GM19468 (cell line): ENCODE measurements around the gene PNPLA2.
A peak's percentile ranks its signal among the peaks of the same experiment; 100 is the strongest.

Experiments
- ATAC-seq: cut with Tn5 transposase; IDR thresholded peaks from one replicate; pipeline ENCODE4 v1.9.1; 2021; ENCODE audit warnings: mild to moderate bottlenecking, moderate library complexity, moderate number of reproducible peaks; ENCODE audit not compliant: unreplicated experiment; ENCODE audit errors: extremely low read depth

The PNPLA2 gene

GRCh38 chr11:818396-819128 lies at the start of gene PNPLA2:
Gene PNPLA2 (plus strand): TSS chr11:818914. CDS start chr11:819719, 805 bp downstream.
- ATAC-seq = no peak

GRCh38 chr11:769887-770641 lies 48.6 kb upstream of the PNPLA2 start:
- ATAC-seq = no peak

- no peak for ATAC-seq
These were observed 47.8 kb upstream of the PNPLA2 start for GRCh38 chr11:770642-771616.

- ATAC-seq = no peak
These were observed 47.0 kb upstream of the PNPLA2 start for GRCh38 chr11:771617-772204.

- ATAC-seq = no peak
These were observed 46.0 kb upstream of the PNPLA2 start for GRCh38 chr11:772429-773390.

GRCh38 chr11:773425-773824 lies 45.3 kb upstream of the PNPLA2 start:
- ATAC-seq = no peak

GRCh38 chr11:773830-774229 lies 44.9 kb upstream of the PNPLA2 start:
- ATAC-seq = no peak

GRCh38 chr11:774873-775592 lies 43.7 kb upstream of the PNPLA2 start:
- ATAC-seq = no peak

- ATAC-seq = no peak
These were observed 42.5 kb upstream of the PNPLA2 start for GRCh38 chr11:776263-776560.

GRCh38 chr11:776561-777287 lies 42.0 kb upstream of the PNPLA2 start:
- ATAC-seq = no peak

GRCh38 chr11:777288-778255 lies 41.1 kb upstream of the PNPLA2 start, which contains the start of gene GATD1:
Gene GATD1 (minus strand): TSS chr11:777487. CDS start chr11:777462, 25 bp downstream.
- peak; percentile 52 for ATAC-seq

- ATAC-seq = no peak
These were observed 39.4 kb upstream of the PNPLA2 start for GRCh38 chr11:778976-779954.

- ATAC-seq = no peak
These were observed 38.7 kb upstream of the PNPLA2 start for GRCh38 chr11:779955-780532.

GRCh38 chr11:782264-783174 lies 36.2 kb upstream of the PNPLA2 start:
- no peak for ATAC-seq
